ES-I3 (cell line): ENCODE data around the gene ARHGAP10.
"Not testable (repeated sequence)": the region's sequence is repeated elsewhere in the genome, so short reads cannot be mapped to it uniquely, and the experiment has no call there.

Experiments used
- H3K36me3 ChIP-seq: 2 replicates; pipeline ENCODE4 v1.6.1; 2013; ENCODE audit warnings: mild to moderate bottlenecking, low read length, control low read depth, moderate library complexity; ENCODE audit not compliant: insufficient read depth
- H3K4me1 ChIP-seq: 2 replicates; pipeline ENCODE4 v1.6.1; 2013; ENCODE audit warnings: mild to moderate bottlenecking, control low read depth, low read length; ENCODE audit not compliant: insufficient read depth
- H3K9ac ChIP-seq: 2 replicates; pipeline ENCODE4 v1.6.1; 2013; ENCODE audit warnings: low read depth, mild to moderate bottlenecking, low read length, moderate library complexity
- H3K9me3 ChIP-seq: 2 replicates; pipeline ENCODE4 v1.6.1; 2013; ENCODE audit warnings: mild to moderate bottlenecking, low read length, moderate library complexity; ENCODE audit not compliant: control insufficient read depth, insufficient read depth

ARHGAP10 gene

DNA sequence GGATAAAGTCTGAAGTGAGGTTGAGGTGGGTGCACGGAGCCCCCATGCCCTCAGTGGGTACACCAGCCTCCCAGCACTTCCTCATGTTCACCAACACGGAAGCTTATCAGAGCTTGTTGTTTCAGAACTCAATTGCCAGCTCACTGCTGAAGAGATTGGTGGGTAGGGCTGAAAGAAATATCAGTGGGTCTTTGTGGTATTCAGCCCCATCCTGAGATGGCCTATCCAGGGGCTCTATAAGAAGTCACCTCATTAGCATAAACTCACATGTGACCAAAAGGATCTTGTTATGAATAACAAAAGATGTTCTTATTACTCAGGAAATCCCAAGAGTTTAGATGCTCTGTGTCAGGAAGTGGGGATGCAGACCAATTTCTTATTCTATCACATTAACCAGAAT lies 177.3 kb downstream of the ARHGAP10 start:
- no peak overlapping the region for H3K9ac ChIP-seq

DNA sequence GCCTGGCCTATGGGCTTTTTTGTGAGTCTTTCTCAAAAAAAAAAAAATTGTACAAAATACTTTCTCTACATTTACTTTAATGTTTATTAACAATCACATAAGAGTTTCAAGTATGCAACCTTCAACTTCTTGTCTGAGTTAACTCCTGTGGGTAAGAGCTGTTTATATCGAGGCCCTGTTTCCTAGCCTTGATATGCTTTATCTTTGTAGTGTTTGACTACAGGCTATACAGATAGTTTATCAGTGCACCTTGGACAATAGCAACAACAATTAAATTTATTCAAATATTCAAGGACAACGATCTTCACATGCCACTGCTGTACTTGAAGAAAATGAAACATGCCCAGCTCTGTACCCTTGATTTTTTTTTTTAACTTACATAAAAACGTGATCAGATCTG lies 178.4 kb downstream of the ARHGAP10 start:
- Histone ChIP-seq H3K9ac (no peak overlapping the region), H3K4me1 (peaks cover 7% of the 10 kb centered on the region), H3K36me3 (no peaks in the 10 kb centered on the region), H3K9me3 (no peaks in the 10 kb centered on the region; the same call in 1 of the 2 replicates)

More for the DNA sequence above, 177.3 kb downstream of the ARHGAP10 start:
- Histone ChIP-seq H3K4me1 (peaks cover 7% of the 10 kb centered on the region), H3K9me3 (no peaks in the 10 kb centered on the region; the same call in 1 of the 2 replicates), H3K36me3 (no peaks in the 10 kb centered on the region)

DNA sequence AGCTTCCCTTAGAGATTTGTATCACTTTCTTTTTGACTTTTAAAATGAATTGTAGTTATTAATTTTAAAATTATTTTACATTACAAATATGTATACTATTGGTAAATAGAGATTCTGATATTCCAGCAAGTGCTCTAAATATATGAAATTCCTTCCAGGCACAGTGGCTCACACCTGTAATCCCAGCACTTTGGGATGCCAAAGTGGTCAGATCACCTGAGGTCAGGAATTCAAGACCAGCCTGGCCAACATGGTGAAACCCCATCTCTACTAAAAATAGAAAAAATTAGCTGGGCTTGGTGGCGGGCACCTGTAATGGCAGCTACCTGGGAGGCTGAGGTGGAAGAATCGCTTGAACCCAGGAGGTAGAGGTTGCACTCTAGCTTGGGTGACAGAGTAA lies 180.2 kb downstream of the ARHGAP10 start:
- not testable (repeated sequence) for H3K36me3 ChIP-seq, H3K9ac ChIP-seq, H3K4me1 ChIP-seq, H3K9me3 ChIP-seq

DNA sequence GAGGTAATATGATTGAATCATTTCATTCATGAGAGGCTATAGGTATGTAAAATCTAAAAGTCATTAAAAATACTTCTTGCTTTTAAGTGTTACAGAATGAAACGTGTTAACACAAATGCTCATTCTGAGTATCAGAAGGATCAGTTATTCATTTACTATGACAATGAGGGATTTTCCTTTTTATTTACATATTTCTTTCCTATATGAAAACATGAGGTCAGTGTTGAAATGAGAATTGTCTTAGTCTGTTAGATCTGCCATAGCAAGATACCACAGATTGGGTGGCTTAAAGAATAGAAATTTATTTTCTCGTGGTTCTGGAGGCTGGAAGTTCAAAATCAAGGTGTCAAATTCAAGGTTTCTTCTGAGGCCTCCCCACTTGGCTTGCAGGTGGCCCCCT lies 181.2 kb downstream of the ARHGAP10 start:
- no peak overlapping the region for H3K9ac ChIP-seq
- H3K9me3 ChIP-seq = no peaks in the 10 kb centered on the region
- H3K4me1 ChIP-seq = peaks cover 7% of the 10 kb centered on the region
- no peaks in the 10 kb centered on the region for H3K36me3 ChIP-seq

DNA sequence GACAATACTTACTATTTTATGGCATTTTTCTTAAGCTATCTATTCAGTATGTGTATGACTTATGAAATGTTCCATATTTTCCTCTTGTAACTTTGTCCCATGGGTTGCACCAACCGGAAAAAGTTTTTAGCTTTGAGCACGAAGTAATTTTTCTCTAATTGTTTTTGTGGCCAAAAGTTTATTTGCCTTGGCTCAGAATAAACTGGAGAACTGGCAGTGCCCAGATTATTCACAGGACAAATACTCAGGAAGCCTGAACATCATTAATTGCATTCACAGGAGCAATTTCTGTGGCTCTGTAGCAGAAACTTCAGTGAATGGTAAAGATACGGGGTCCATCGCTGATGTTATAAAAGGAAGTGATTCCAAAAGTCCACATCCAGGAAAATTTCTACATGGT lies 184.5 kb downstream of the ARHGAP10 start:
- no peak overlapping the region for H3K9ac ChIP-seq
- no peaks in the 10 kb centered on the region for H3K36me3 ChIP-seq
- H3K9me3 ChIP-seq = no peaks in the 10 kb centered on the region

DNA sequence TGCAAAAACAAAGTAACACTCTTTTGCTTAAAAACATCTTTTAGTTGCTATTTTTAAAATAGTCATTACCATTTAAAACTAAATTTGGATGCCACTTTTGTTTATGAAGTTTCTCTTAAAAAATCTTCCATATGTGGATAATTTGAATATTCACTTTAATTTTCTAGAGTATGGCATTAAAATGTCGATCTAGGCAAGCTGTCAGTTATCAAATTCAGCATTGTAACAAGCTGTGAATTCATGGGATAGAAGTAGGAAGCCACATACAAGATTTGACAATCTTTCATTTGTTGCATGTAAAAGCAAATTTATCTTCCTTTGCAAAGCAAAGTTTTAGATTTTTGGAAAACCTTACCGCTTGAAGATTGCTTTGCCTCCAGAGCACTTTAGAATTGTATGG lies 191.5 kb downstream of the ARHGAP10 start:
- Histone ChIP-seq H3K36me3 (no peaks in the 10 kb centered on the region), H3K9ac (no peak overlapping the region), H3K9me3 (no peaks in the 10 kb centered on the region), H3K4me1 (peaks cover 8% of the 10 kb centered on the region; the same call in 1 of the 2 replicates)

More for the DNA sequence above, 184.5 kb downstream of the ARHGAP10 start:
- H3K4me1 ChIP-seq = no peaks in the 10 kb centered on the region

DNA sequence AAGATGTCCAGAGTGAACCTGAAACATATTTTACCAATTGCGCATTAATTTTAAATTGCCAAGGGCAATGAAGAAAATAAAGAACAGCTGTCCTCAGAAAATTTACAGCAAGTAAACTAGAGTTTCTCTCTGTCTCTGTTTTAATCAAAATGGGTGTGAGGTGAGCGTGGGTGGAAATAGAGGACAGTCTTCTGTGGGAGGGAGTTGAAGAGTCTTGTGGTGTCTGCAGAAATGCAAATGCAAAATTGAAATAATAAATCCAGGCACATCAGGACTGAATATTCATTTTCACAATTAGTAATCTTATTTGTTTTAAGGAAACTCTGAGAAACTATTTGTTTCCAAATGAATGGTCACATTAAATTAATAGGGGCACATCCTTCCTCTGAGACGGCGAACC lies 192.0 kb downstream of the ARHGAP10 start:
- H3K4me1 ChIP-seq = peaks cover 8% of the 10 kb centered on the region; the same call in 1 of the 2 replicates
- H3K9me3 ChIP-seq = no peaks in the 10 kb centered on the region
- H3K9ac ChIP-seq = no peak overlapping the region
- no peaks in the 10 kb centered on the region for H3K36me3 ChIP-seq

DNA sequence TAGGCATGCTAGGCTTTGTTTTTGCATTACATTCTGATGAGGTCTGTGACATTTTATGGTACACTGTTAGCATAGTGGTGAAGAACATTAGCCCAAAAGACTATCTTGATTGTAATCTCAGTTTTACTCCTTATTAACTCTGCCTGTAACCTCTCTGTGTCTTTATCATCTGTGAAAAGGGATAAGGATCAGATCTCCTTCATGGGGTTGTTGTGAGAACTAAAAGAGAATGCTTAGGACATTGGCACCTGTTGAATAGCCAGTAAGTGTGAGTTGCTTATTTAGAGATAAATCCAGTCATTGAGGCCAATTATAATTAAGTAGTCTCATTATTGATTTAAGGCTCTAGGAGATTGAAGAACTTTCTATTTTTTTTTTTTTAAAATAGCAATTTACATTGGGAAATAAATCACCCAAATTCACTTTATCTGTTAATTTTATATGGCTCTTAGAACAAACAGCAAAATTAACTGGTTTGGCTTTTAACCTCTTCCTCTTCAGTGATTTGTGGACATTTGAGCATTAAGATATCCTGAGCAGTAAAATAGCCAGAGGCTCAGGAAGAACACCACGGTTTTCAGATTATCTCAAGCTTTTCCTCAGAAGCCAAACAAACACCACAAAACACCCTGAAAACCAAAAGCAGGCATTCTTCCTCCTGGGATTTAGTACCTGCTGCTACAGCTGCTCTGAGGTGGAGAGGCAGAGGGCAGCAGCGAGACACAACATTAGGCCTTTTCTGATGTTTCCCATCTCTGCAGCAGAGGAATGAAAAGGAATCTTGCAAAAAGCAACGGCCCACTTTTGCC lies 192.9 kb downstream of the ARHGAP10 start:
- Histone ChIP-seq H3K9me3 (no peaks in the 10 kb centered on the region), H3K36me3 (no peaks in the 10 kb centered on the region), H3K9ac (no peak overlapping the region)

DNA sequence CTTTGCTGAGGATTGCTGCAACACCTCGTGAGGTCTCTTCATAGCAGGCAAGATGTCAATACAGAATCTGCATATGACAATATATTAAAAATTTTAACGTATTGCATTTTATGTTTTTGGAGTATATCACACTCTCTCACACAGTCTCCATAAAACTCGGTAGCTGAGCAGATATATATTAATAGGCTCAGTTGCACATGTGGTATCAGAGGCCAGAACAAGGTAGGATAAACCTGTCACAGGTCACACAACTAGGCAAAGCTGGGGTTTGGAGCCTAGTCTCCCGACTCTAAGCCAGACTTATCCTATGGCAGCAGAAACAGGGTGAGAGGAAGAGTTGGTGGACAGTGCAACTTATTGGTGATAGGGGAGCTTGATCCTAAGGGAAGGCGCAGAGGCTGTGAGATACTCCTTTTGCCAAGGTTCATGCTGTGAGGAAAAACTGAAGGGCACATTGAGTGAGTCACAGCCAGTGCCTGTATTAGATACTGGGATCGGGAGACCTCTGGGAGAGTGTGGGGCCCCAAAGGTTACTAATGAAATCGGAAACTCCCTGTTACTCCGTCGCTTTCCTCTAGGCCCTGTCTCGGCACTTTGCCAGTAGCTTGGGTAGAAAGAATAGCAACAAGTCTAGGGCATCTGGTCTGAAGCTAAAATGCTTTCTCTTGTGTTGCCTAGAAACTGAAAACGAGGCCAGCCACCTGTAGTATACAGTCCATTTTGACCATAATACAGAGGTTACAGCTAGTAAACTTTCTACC lies 195.7 kb downstream of the ARHGAP10 start:
- Histone ChIP-seq H3K4me1 (peaks cover 8% of the 10 kb centered on the region; the same call in 1 of the 2 replicates), H3K9ac (no peak overlapping the region), H3K36me3 (no peaks in the 10 kb centered on the region)

More for the DNA sequence above, 192.9 kb downstream of the ARHGAP10 start:
- H3K4me1 ChIP-seq = peaks cover 8% of the 10 kb centered on the region; the same call in 1 of the 2 replicates

DNA sequence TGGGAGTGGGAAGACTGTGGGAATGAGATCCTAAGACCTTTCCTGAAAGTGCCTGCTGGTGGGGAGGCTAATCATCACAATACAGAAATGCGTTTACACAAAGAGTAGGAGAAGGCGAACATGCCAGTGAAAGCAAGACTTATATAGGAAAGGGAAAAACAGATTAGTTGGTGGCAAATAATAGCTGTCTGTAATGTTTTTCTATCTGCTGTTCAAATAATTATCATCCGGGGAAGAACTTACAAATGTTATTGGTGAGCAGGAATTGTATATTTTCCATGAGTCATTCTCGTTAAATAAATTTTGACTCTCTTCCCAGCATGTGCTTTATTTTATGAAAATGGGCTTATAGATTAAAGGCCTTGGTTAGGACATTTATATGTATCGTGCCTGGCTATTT lies 196.5 kb downstream of the ARHGAP10 start:
- Histone ChIP-seq H3K36me3 (no peaks in the 10 kb centered on the region), H3K9me3 (no peaks in the 10 kb centered on the region), H3K4me1 (peaks cover 8% of the 10 kb centered on the region; the same call in 1 of the 2 replicates), H3K9ac (no peak overlapping the region)

More for the DNA sequence above, 195.7 kb downstream of the ARHGAP10 start:
- H3K9me3 ChIP-seq = no peaks in the 10 kb centered on the region

DNA sequence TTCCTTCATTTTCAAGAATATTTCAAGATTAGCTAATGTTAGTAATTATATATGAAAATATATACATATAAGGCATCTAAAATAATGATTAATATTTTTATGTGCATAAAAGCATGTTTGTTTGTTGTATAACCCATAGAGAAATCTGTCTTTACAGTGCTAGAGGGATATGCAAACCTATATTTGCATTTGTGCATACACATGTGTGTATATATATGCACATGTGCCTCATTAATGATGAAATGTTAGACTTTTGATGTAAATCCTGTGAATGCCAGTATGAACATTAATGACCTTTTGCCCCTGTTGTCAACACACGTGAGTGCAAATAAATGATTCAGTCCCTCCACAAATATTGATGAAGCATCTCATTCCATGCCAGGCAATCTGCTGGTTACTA lies 197.9 kb downstream of the ARHGAP10 start:
- Histone ChIP-seq H3K4me1 (peaks cover 3% of the 10 kb centered on the region; the same call in 1 of the 2 replicates), H3K9ac (no peak overlapping the region), H3K36me3 (no peaks in the 10 kb centered on the region), H3K9me3 (no peaks in the 10 kb centered on the region)

DNA sequence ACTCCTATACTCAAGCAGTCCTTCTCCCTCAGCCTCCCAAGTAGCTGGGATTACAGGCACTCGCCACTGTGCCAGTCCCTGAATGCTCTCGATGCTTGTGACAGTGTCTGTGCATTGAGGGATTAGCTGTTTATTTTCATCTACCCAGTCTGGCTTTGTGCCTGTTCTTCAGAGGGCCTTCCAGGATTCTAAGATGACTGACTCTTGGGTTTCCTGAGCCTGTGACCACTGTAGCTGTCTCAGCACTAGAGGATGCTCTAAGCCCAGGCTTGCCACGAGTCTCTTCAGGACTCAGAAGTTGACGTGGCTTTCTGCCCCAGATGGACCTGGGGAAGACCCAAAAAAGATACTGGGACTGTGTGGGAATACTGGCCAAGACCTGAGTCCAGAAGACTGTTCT lies 201.4 kb downstream of the ARHGAP10 start:
- Histone ChIP-seq H3K4me1 (0 out of 2 replicates have a peak, but pooled peaks cover 1% of the 10 kb centered on the region), H3K36me3 (no peaks in the 10 kb centered on the region), H3K9me3 (no peaks in the 10 kb centered on the region), H3K9ac (no peak overlapping the region)

DNA sequence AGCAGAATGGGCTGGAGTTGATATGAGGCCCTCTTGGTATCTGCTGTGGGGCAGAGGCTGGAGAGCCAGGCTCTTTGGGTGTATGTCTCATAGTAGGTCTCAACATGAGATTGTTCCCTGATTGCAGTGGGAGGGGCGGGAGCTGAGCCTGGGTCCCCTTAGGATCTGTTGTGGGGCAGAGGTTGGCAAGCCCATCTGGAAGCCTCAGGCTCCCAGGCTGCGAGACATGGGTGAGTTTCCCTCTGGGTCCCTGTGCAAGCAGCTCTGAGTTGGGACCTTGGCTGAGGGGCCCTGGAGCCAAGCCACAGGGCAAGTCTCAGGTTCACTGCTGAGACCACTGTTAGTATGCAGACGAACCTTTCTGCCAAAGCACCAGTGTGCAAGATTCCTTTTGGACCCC lies 201.9 kb downstream of the ARHGAP10 start:
- Histone ChIP-seq H3K4me1 (0 out of 2 replicates have a peak, but pooled peaks cover 5% of the 10 kb centered on the region), H3K9ac (no peak overlapping the region), H3K9me3 (no peaks in the 10 kb centered on the region), H3K36me3 (no peaks in the 10 kb centered on the region)

DNA sequence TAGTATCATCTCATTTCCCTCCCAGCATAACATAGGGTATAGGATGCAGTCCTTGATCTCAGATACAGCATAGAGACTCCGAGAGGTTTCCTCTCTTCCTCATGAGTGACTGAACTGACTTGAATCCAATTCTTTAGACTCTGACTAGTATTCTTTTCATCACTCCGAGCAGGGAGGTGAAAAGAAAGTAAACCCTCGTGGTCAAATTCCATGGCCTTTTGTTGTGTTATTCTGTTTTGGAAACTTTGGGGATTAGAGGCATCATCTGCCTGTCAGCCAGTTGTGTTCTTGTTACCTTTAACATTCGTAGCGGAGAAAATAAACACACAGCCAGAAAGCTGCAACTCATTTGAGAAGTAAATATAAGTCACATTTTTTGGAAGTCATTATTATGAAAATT lies 206.6 kb downstream of the ARHGAP10 start:
- Histone ChIP-seq H3K36me3 (no peaks in the 10 kb centered on the region), H3K9me3 (no peaks in the 10 kb centered on the region), H3K4me1 (peaks cover 5% of the 10 kb centered on the region; the same call in 1 of the 2 replicates), H3K9ac (no peak overlapping the region)
